SU-DHL-6 (cell line): ENCODE results near the gene MYBPH.

Source experiments
- H2AFZ ChIP-seq: fragments of 200-600 bp; sonication (generic); 2 replicates; pipeline ENCODE4 v1.6.1; 2014; ENCODE audit warnings: low read depth, mild to moderate bottlenecking, moderate library complexity, mixed read lengths, antibody characterized with exemption, low read length; ENCODE audit not compliant: severe bottlenecking
- H3F3A ChIP-seq: fragments of 200-600 bp; shearing (Covaris generic); 2 replicates; pipeline ENCODE4 v1.6.0; 2016; ENCODE audit warnings: antibody characterized with exemption, mild to moderate bottlenecking; ENCODE audit not compliant: insufficient read depth
- H3K27ac ChIP-seq: fragments of 200-600 bp; sonication (generic); 2 replicates; pipeline ENCODE4 v1.5.1; 2016; ENCODE audit warnings: low read depth, mild to moderate bottlenecking, low read length, moderate library complexity, mixed read lengths
- H3K27me3 ChIP-seq: fragments of 200-600 bp; sonication (generic), shearing (Covaris generic); 2 replicates; pipeline ENCODE4 v1.6.0; 2014; ENCODE audit warnings: mild to moderate bottlenecking, low read length
- H3K36me3 ChIP-seq: fragments of 200-600 bp; sonication (generic); 2 replicates; pipeline ENCODE4 v1.6.1; 2014; ENCODE audit warnings: mild to moderate bottlenecking, low read length, mixed read lengths
- H3K4me2 ChIP-seq: fragments of 300-600, 200-600 bp; shearing (Covaris generic), sonication (generic); 2 replicates; pipeline ENCODE4 v1.6.0; 2014; ENCODE audit warnings: low read length, low read depth, mild to moderate bottlenecking; ENCODE audit not compliant: poor library complexity, severe bottlenecking
- H3K4me3 ChIP-seq: fragments of 200-600 bp; sonication (generic); 2 replicates; pipeline ENCODE4 v1.5.1; 2014; ENCODE audit warnings: antibody characterized with exemption, low read length, mild to moderate bottlenecking, mixed read lengths; ENCODE audit not compliant: insufficient read depth, poor library complexity, severe bottlenecking
- H3K79me2 ChIP-seq: fragments of 200-600 bp; sonication (generic); 2 replicates; pipeline ENCODE4 v1.6.1; 2014; ENCODE audit warnings: mild to moderate bottlenecking, low read length, moderate library complexity; ENCODE audit not compliant: insufficient read depth
- H3K9ac ChIP-seq: fragments of 200-600 bp; sonication (generic); 2 replicates; pipeline ENCODE4 v1.7.0; 2014; ENCODE audit warnings: mild to moderate bottlenecking, low read length
- H3K9me2 ChIP-seq: fragments of 200-600 bp; sonication (generic); replicated peaks from 2 replicates; pipeline ENCODE4 v1.6.1; 2014; ENCODE audit warnings: low read length; ENCODE audit not compliant: insufficient read depth
- H3K9me3 ChIP-seq: fragments of 200-600 bp; sonication (generic); 2 replicates; pipeline ENCODE4 v1.6.1; 2014; ENCODE audit warnings: low read length, mixed read lengths; ENCODE audit not compliant: insufficient read depth
- H4K20me1 ChIP-seq: fragments of 200-600 bp; sonication (generic); 2 replicates; pipeline ENCODE4 v1.6.1; 2014; ENCODE audit warnings: low read depth, mild to moderate bottlenecking, antibody characterized with exemption, low read length, moderate library complexity, mixed read lengths
- CTCF ChIP-seq: fragments of 200-600 bp; sonication (generic); IDR thresholded peaks from one replicate; pipeline ENCODE4 v1.5.1; 2017; ENCODE audit warnings: antibody characterized with exemption, mild to moderate bottlenecking, low read length, moderate library complexity; ENCODE audit not compliant: insufficient read depth, poor library complexity, severe bottlenecking
- EZH2phosphoT487 ChIP-seq: fragments of 200-600 bp; sonication (generic), shearing (Covaris generic); conservative IDR thresholded peaks from 2 replicates; pipeline ENCODE4 v1.6.1; 2018; ENCODE audit warnings: mild to moderate bottlenecking, antibody characterized with exemption, low read length, moderate library complexity, mixed read lengths

The MYBPH gene

DNA sequence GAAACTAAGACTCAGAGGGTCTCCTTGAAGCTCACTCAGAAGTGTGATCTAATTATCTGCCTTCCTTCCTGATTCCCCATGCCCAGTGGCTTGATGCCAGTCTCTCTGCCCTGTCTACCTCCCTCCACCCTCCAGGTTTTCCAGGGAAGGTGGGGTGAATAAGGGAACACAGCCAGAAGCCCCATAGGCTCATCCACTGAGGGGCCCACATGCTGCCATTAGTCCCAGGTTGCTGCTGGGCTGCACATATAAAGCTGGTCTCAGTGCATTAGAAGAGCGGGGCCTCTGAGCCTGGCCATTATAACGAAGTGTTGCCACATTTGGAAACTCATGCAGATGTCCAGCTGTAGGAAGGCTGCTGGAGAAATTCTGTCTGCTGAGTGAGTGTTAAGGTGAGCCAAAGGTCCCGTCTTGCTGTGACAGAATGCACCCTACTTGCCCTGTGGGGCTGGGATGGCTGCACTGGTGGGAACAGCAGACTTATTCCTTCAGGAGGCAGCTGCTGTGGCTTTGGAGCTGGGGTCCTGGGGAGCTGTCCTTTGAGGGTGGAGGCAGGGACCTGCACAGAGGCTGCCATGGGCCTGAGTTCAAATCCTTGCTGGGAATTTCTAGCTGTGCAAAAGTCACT, 45.2 kb downstream of the MYBPH start:
- Histone ChIP-seq H3K79me2 (no peaks in the 10 kb centered on the region), H3K9ac (no peak overlapping the region), H3K27me3 (no peaks in the 10 kb centered on the region), H3K36me3 (no peaks in the 10 kb centered on the region), H3K9me2 (no peaks in the 10 kb centered on the region), H4K20me1 (no peaks in the 10 kb centered on the region), H2AFZ (no peak overlapping the region), H3F3A (no peaks in the 10 kb centered on the region), H3K4me3 (no peak overlapping the region), H3K9me3 (no peaks in the 10 kb centered on the region), H3K4me2 (no peak overlapping the region), H3K27ac (no peak overlapping the region)
- TF ChIP-seq EZH2phosphoT487 (no peak), CTCF (no peak)

GRCh38 chr1:203129501-203130231, 46.0 kb downstream of the MYBPH start:
- Histone ChIP-seq H3K4me2 (no peak overlapping the region), H3K27me3 (no peaks in the 10 kb centered on the region), H3K27ac (no peak overlapping the region)

DNA sequence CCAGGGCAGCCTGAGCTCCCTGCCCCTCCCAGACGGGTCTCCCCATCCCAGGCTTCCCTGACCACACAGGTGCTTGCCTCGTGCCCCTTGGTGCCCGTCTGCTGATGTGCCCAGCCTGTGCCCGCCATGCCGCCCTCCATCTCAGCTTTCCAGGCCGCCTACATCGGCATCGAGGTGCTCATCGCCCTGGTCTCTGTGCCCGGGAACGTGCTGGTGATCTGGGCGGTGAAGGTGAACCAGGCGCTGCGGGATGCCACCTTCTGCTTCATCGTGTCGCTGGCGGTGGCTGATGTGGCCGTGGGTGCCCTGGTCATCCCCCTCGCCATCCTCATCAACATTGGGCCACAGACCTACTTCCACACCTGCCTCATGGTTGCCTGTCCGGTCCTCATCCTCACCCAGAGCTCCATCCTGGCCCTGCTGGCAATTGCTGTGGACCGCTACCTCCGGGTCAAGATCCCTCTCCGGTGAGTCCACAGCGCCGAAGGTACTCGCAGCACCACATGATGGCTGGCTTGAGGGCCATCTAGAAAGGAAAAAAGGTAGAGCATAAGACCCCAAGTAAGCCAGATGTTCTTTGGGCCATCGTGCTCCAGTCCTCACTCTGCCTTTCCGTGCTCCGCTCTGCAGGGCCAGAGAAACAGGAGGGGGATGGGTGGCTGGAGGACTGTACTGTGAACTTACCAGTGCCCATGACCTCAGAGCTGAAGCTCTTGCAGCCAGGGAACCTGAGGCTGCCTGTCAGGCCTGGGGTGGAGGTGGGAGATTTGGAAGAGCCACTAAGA, 46.7 kb downstream of the MYBPH start:
- no peak for TF ChIP-seq CTCF
- no peak for TF ChIP-seq EZH2phosphoT487
- Histone ChIP-seq H3K9me2 (no peaks in the 10 kb centered on the region), H4K20me1 (no peaks in the 10 kb centered on the region), H3K9ac (no peak overlapping the region), H3K27me3 (no peaks in the 10 kb centered on the region), H3K79me2 (no peaks in the 10 kb centered on the region), H3K27ac (no peak overlapping the region), H3F3A (no peaks in the 10 kb centered on the region), H3K9me3 (no peaks in the 10 kb centered on the region), H2AFZ (no peak overlapping the region), H3K4me2 (no peak overlapping the region), H3K36me3 (no peaks in the 10 kb centered on the region), H3K4me3 (no peak overlapping the region)

More at GRCh38 chr1:203129501-203130231, 46.0 kb downstream of the MYBPH start:
- Histone ChIP-seq H3K36me3 (no peaks in the 10 kb centered on the region), H4K20me1 (no peaks in the 10 kb centered on the region), H2AFZ (no peak overlapping the region), H3K9ac (no peak overlapping the region), H3F3A (no peaks in the 10 kb centered on the region), H3K9me3 (no peaks in the 10 kb centered on the region), H3K9me2 (no peaks in the 10 kb centered on the region), H3K79me2 (no peaks in the 10 kb centered on the region), H3K4me3 (no peak overlapping the region)
- no peak for TF ChIP-seq CTCF
- no peak for TF ChIP-seq EZH2phosphoT487
